Chondrocyte (in vitro differentiated cells): Measurements from ENCODE around the gene MYL9. TPM values are rescaled to one million over a fixed set of nuclear protein-coding genes. Genes with fewer than 3 reads are reported as not detected.

Source experiments
- DNase-seq: peaks from one replicate; pipeline ENCODE4 v3.0.0; 2021; ENCODE audit warnings: mixed read lengths, low spot score
- H3K27ac Mint-ChIP-seq: one replicate; pipeline ENCODE4 v1.8.0; 2021; ENCODE audit warnings: mild to moderate bottlenecking, moderate library complexity, mixed read lengths; ENCODE audit not compliant: unreplicated experiment
- H3K27me3 Mint-ChIP-seq: 2 replicates; pipeline ENCODE4 v1.8.0; 2021; ENCODE audit warnings: low read depth, mixed read lengths
- H3K36me3 Mint-ChIP-seq: 2 replicates; pipeline ENCODE4 v1.8.0; 2021; ENCODE audit warnings: low read depth, mixed read lengths
- H3K4me1 Mint-ChIP-seq: 2 replicates; pipeline ENCODE4 v1.8.0; 2021; ENCODE audit warnings: low read depth, mild to moderate bottlenecking, mixed read lengths
- H3K4me3 Mint-ChIP-seq: one replicate; pipeline ENCODE4 v1.8.0; 2021; ENCODE audit warnings: mild to moderate bottlenecking, moderate library complexity, mixed read lengths; ENCODE audit not compliant: unreplicated experiment
- H3K9me3 Mint-ChIP-seq: 2 replicates; pipeline ENCODE4 v1.8.0; 2021; ENCODE audit warnings: low read depth, mixed read lengths
- total RNA-seq: library from RNA; stranded (reverse); gene quantifications from 3 replicates; pipeline ENCODE4 v1.2.1, GENCODE V29; 2021
- TF ChIP-seq, protein P1 (sequence below): fragments of 200-600 bp; sonication (generic); IDR thresholded peaks from 2 replicates; pipeline ENCODE4 v1.5.0; 2021; ENCODE audit warnings: antibody characterized with exemption, mild to moderate bottlenecking, moderate library complexity

MYL9 gene
- total RNA-seq, 1 donor from 2014 or later = 1,930 TPM

DNA sequence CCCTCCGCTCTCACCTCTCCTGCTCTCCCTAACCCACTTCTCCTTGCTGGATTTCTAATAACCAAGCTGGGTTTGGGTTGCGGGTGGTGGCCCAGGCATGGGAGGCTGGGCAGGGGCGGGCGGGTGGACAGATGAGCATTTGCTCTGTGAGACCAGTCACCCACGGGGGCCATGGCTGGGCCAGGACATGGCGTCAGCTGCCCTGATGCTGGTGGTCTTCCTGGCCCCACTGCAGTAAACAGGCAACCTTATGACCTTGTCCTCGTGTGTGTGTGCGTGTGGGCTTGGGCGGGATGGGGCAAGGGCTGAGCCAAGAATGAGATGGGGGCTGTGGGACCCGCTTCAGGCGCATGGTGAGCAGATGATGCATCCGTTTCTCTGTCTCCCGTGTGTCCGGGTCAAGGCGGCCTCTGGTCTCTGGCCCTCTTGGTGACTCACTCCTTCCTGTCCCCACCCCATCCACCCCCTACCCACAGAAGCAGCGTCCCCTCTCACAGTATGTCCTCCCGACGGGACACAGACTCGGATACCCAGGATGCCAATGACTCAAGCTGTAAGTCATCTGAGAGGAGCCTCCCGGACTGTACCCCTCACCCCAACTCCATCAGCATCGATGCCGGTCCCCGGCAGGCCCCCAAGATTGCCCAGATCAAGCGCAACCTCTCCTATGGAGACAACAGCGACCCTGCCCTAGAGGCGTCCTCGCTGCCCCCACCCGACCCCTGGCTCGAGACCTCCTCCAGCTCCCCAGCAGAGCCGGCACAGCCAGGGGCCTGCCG lies 41.4 kb upstream of the MYL9 start:
- H3K4me3 Mint-ChIP-seq = no peak overlapping the region
- TF ChIP-seq, protein P1, sequence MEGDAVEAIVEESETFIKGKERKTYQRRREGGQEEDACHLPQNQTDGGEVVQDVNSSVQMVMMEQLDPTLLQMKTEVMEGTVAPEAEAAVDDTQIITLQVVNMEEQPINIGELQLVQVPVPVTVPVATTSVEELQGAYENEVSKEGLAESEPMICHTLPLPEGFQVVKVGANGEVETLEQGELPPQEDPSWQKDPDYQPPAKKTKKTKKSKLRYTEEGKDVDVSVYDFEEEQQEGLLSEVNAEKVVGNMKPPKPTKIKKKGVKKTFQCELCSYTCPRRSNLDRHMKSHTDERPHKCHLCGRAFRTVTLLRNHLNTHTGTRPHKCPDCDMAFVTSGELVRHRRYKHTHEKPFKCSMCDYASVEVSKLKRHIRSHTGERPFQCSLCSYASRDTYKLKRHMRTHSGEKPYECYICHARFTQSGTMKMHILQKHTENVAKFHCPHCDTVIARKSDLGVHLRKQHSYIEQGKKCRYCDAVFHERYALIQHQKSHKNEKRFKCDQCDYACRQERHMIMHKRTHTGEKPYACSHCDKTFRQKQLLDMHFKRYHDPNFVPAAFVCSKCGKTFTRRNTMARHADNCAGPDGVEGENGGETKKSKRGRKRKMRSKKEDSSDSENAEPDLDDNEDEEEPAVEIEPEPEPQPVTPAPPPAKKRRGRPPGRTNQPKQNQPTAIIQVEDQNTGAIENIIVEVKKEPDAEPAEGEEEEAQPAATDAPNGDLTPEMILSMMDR = no peak
- H3K4me1 Mint-ChIP-seq = peaks cover 38% of the 10 kb centered on the region
- no peaks in the 10 kb centered on the region for H3K27me3 Mint-ChIP-seq
- no peak for DNase-seq
- peaks cover 42% of the 10 kb centered on the region for H3K36me3 Mint-ChIP-seq
- H3K27ac Mint-ChIP-seq = peak overlapping the region; percentile 92
- H3K9me3 Mint-ChIP-seq = no peaks in the 10 kb centered on the region

DNA sequence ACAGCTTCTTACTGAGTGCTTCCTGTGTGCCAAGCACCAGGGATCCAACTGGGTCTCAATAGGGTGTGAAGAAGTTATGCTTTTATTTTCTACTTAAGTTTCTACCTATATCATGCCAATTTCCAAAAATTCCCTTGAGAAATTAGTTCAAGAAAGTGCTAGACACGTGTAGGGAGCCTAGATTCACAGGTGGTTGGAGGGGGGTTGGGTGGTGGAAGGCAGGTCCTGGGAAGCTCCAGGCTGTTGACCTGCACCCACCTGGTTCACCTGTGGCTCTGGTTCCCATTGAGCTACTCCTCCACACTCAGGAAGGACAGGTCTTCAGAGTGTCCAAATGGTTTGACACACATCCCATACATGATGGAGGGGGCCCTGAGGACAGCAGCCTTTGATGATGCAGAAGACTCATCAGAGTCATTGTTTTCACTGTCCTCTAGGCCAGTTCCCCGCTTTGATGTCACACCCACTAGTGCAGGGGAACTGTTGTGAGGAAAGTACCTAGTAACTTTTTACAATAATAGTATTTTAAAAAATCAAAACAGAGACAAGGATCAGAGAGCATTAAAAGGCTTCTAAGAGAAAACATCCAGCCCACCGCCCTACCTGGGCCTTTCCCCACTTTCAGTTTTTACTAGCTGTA lies 39.8 kb upstream of the MYL9 start:
- H3K9me3 Mint-ChIP-seq = no peaks in the 10 kb centered on the region
- no peak overlapping the region for H3K4me3 Mint-ChIP-seq
- TF ChIP-seq, protein P1 = no peak
- DNase-seq = no peak
- H3K27ac Mint-ChIP-seq = no peak overlapping the region
- peaks cover 39% of the 10 kb centered on the region for H3K36me3 Mint-ChIP-seq
- no peaks in the 10 kb centered on the region for H3K27me3 Mint-ChIP-seq
- peaks cover 31% of the 10 kb centered on the region for H3K4me1 Mint-ChIP-seq

DNA sequence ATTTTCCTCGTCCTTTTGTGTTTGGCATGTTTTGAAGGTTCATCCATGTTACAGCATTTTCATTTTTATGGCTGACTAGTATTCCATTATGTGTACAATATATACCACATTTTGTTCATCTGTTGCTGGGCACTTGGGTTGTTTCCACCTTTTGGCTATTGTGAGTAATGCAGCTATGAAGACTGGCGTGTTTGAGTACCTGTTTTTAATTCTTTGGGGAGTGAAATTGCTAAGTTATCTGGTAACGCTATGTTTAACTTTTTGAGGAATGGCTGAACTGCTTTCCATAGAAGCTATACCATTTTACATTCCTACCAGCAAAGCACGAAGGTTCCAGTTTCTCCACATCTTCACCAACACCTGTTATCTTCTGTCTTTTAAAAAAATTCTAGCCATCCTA lies 37.0 kb upstream of the MYL9 start:
- H3K4me3 Mint-ChIP-seq = no peak overlapping the region
- no peaks in the 10 kb centered on the region for H3K9me3 Mint-ChIP-seq
- no peaks in the 10 kb centered on the region for H3K27me3 Mint-ChIP-seq
- H3K27ac Mint-ChIP-seq = no peak overlapping the region
- H3K4me1 Mint-ChIP-seq = peaks cover 19% of the 10 kb centered on the region
- no peak for DNase-seq
- TF ChIP-seq, protein P1 = peak; percentile 45
- peaks cover 34% of the 10 kb centered on the region for H3K36me3 Mint-ChIP-seq

DNA sequence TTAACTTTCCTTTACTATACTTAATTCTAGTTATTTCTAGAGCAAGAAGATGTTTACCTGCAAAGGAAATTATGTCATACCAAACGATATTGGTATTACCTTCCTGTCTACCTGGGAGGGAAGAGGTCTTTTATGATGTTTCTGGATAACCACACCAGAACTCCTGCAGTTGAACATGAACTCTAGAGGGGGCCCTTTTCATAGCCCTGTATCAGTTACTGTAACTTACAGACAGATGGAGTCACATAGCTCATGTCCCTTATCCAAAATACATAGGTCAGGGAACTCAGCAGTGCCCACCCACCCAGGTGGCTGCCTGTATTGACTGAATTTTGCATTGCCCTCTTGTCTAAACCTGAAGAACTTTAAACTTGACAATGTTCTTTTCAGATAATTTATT lies 35.1 kb upstream of the MYL9 start:
- no peaks in the 10 kb centered on the region for H3K27me3 Mint-ChIP-seq
- no peak overlapping the region for H3K4me3 Mint-ChIP-seq
- no peak overlapping the region for H3K27ac Mint-ChIP-seq
- no peak for DNase-seq
- peaks cover 4% of the 10 kb centered on the region for H3K4me1 Mint-ChIP-seq
- peaks cover 25% of the 10 kb centered on the region for H3K36me3 Mint-ChIP-seq
- TF ChIP-seq, protein P1 = peak; percentile 67
- no peaks in the 10 kb centered on the region for H3K9me3 Mint-ChIP-seq

DNA sequence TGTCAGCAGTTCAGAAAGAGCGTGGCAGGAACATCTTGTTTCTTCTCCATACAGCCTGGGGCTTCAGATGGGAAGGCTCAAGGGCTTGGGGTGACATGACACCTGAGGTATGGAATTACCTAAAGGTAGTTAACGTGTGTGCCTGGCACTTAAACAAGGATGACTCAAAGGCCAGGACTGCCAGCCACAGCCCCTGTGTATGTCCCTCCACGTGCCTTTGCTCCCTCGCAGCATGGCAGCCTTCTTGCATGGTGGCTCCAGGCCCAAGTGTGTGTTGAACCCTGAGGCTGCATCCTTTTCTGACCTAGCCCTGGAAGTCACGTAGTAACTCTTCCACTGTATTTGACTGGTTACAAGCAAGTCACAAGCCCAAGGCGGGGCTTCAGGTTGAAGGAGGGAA lies 33.6 kb upstream of the MYL9 start:
- TF ChIP-seq, protein P1 = no peak
- no peak for DNase-seq
- peaks cover 7% of the 10 kb centered on the region for H3K4me1 Mint-ChIP-seq
- H3K36me3 Mint-ChIP-seq = peaks cover 26% of the 10 kb centered on the region
- no peak overlapping the region for H3K27ac Mint-ChIP-seq
- H3K4me3 Mint-ChIP-seq = no peak overlapping the region
- H3K9me3 Mint-ChIP-seq = no peaks in the 10 kb centered on the region
- H3K27me3 Mint-ChIP-seq = no peaks in the 10 kb centered on the region
